ENCODE data around the gene CNTROB.

DNA sequence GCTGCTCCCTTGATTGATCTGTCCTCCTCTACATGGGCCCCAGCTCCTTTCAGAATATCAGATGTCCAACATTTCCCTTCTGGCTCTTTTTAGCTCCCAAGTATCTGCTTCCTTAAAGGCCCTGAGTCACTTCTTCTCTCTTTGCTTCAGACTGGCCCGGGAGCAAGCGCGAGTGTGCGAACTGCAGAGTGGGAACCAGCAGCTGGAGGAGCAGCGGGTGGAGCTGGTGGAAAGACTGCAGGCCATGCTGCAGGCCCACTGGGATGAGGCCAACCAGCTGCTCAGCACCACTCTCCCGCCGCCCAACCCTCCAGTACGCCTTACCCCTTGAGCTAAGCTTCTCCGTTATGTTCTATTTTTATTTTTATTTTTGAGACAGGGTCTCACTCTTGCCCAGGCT lies 12.3 kb downstream of the CNTROB start:
- TF ChIP-seq, protein P1, sequence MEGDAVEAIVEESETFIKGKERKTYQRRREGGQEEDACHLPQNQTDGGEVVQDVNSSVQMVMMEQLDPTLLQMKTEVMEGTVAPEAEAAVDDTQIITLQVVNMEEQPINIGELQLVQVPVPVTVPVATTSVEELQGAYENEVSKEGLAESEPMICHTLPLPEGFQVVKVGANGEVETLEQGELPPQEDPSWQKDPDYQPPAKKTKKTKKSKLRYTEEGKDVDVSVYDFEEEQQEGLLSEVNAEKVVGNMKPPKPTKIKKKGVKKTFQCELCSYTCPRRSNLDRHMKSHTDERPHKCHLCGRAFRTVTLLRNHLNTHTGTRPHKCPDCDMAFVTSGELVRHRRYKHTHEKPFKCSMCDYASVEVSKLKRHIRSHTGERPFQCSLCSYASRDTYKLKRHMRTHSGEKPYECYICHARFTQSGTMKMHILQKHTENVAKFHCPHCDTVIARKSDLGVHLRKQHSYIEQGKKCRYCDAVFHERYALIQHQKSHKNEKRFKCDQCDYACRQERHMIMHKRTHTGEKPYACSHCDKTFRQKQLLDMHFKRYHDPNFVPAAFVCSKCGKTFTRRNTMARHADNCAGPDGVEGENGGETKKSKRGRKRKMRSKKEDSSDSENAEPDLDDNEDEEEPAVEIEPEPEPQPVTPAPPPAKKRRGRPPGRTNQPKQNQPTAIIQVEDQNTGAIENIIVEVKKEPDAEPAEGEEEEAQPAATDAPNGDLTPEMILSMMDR (IDR thresholded peaks at IDR 0.05; ENCODE audit: low read depth, low read length) = no peak
- TF ChIP-seq POLR2A (IDR thresholded peaks at IDR 0.05; ENCODE audit: extremely low read depth, insufficient read length) (no peak), MYC (IDR thresholded peaks at IDR 0.05; ENCODE audit: low read depth, low read length) (no peak)
- TF ChIP-seq, protein P2, sequence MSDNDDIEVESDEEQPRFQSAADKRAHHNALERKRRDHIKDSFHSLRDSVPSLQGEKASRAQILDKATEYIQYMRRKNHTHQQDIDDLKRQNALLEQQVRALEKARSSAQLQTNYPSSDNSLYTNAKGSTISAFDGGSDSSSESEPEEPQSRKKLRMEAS (IDR thresholded peaks at IDR 0.05; ENCODE audit: low read depth, low read length) = no peak
